ENCODE results near the gene ADGRG7. TPM values are rescaled to one million over a fixed set of nuclear protein-coding genes. Genes with fewer than 3 reads are reported as not detected.

Gene ADGRG7
- total RNA-seq, 2 donors from 2014 or later, result not detected

DNA sequence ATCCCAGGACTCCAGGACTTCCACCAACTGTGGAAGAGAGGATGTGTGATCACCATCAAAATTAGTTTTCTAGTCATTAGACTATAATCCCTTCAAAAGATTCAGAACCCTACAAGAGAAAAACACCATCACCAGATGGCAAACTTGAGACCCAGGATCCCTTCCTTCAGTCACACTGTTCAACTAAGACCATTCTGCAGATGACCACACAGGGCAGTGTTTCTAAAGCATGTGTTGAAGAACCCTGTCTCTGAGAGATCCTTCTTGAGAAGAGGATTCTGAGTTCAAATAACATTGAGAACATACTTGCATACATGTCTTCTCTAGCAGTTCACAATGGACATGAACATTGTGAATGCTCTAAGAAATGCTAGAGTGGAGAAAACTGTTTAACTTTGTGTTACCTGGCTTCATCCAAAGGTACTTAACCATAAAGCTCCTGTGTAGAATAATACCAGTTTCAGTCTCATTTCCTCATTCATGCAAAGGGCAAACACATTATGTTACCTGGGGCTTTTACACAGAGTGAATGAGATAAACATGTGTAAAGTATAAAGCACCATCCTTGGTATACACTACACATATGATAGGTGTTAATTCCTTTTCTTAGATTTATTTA lies 2.4 kb upstream of the ADGRG7 start:
- Histone ChIP-seq H3K27me3 (replicated peaks; ENCODE audit: insufficient read depth) (no peaks in the 10 kb centered on the region), H3K36me3 (no peaks in the 10 kb centered on the region), H3K27ac (no peak overlapping the region), H3K9me3 (no peaks in the 10 kb centered on the region), H3K4me1 (ENCODE audit: control insufficient read depth in 1 of 2, low read depth in 2 of 2) (peaks cover 0 to 6% of the 10 kb centered on the region in 2 donors), H3K4me3 (no peak overlapping the region)
- ATAC-seq (ENCODE audit: insufficient number of reproducible peaks, low FRiP score, low read depth) (no peak), DNase-seq (ENCODE audit: low spot score) (no peak)
- TF ChIP-seq, protein P1, sequence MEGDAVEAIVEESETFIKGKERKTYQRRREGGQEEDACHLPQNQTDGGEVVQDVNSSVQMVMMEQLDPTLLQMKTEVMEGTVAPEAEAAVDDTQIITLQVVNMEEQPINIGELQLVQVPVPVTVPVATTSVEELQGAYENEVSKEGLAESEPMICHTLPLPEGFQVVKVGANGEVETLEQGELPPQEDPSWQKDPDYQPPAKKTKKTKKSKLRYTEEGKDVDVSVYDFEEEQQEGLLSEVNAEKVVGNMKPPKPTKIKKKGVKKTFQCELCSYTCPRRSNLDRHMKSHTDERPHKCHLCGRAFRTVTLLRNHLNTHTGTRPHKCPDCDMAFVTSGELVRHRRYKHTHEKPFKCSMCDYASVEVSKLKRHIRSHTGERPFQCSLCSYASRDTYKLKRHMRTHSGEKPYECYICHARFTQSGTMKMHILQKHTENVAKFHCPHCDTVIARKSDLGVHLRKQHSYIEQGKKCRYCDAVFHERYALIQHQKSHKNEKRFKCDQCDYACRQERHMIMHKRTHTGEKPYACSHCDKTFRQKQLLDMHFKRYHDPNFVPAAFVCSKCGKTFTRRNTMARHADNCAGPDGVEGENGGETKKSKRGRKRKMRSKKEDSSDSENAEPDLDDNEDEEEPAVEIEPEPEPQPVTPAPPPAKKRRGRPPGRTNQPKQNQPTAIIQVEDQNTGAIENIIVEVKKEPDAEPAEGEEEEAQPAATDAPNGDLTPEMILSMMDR (IDR thresholded peaks at IDR 0.05), result no peak

DNA sequence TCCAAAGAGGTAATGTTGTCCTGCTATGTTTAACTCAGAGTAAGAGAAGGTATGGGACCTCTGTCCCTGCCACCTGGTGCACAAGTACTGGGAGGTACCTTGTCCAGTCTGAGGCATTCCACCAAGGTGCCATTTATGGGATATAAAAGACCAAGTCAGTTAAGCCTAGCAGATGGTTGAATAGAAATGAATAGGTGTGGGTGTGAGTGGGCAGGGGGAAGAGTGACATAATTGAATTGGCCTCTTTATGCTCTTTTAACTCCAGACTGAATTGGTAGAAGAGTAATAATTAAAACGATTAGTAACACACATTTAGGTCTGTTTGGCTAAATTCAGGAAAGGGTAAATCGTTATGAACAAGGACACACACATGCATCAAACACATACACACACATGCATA lies 562 bp downstream of the ADGRG7 start:
- DNase-seq (ENCODE audit: low spot score), result no peak
- ATAC-seq (ENCODE audit: insufficient number of reproducible peaks, low FRiP score, low read depth), result no peak
- H3K36me3 ChIP-seq, result no peaks in the 10 kb centered on the region
- H3K4me3 ChIP-seq, result no peak overlapping the region
- H3K9me3 ChIP-seq, result no peaks in the 10 kb centered on the region
- no peaks in the 10 kb centered on the region for H3K4me1 ChIP-seq (ENCODE audit: control insufficient read depth in 1 of 2, low read depth in 2 of 2)
- TF ChIP-seq, protein P1 (IDR thresholded peaks at IDR 0.05), result no peak
- H3K27me3 ChIP-seq (replicated peaks; ENCODE audit: insufficient read depth), result no peaks in the 10 kb centered on the region
- no peak overlapping the region for H3K27ac ChIP-seq

DNA sequence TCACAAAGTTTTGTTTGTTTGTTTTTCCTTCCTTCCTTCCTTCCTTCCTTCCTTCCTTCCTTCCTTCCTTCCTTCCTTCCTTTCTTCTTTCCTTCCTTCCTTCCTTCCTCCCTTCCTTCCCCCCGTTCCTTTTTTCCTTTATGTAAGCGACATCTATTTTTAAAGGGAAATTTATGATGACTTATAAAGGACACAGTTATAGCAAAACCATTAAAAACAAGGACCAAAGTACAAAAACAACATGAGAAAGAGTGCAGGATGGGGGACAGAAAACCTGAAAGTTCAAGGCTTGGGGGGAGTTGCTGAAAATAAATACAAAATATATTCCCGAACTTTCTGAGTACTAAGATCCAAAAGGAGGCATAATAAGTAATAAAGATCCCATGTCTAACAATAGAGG lies 1.8 kb downstream of the ADGRG7 start:
- no peaks in the 10 kb centered on the region for H3K27me3 ChIP-seq (replicated peaks; ENCODE audit: insufficient read depth)
- H3K36me3 ChIP-seq, result no peaks in the 10 kb centered on the region
- DNase-seq (ENCODE audit: low spot score) (no peak), ATAC-seq (ENCODE audit: insufficient number of reproducible peaks, low FRiP score, low read depth) (no peak)
- H3K9me3 ChIP-seq, result no peaks in the 10 kb centered on the region
- no peak overlapping the region for H3K27ac ChIP-seq
- H3K4me1 ChIP-seq (ENCODE audit: control insufficient read depth in 1 of 2, low read depth in 2 of 2), result no peaks in the 10 kb centered on the region
- TF ChIP-seq, protein P1 (IDR thresholded peaks at IDR 0.05), result no peak
- no peak overlapping the region for H3K4me3 ChIP-seq

DNA sequence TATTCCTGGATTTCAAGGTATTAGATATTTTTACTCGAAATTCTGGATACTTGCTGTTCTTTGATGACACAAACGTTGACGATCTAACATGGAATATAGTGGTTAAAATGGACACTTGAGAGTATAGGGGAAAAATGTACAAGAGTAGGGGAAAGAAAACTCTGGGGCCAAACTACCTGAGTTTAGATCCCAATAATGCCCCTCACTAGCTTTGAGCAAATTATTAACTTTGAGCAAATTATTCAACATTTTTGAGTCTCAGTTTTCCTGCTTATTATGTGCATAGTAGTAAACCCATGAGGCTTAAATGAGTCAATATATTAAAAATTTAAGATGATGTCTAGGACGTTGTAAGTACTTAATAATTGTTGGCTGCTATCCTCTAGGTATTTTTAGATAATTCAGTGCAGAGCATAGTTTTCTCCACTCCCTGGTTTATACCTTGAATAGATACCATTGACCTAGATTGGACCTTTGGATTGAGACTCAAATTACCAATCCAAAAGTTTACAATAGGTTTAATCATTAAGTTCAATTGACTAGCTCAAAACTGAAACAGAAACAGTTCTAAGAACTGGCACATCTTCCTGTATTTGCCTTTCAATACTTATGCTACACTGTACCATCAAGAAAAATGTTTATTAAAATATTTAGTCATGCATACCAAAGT lies 4.5 kb downstream of the ADGRG7 start:
- no peaks in the 10 kb centered on the region for H3K9me3 ChIP-seq
- DNase-seq (ENCODE audit: low spot score), result no peak
- no peaks in the 10 kb centered on the region for H3K36me3 ChIP-seq
- H3K4me1 ChIP-seq (ENCODE audit: control insufficient read depth in 1 of 2, low read depth in 2 of 2), result no peaks in the 10 kb centered on the region
- no peak overlapping the region for H3K27ac ChIP-seq
- no peak for ATAC-seq (ENCODE audit: insufficient number of reproducible peaks, low FRiP score, low read depth)
- TF ChIP-seq, protein P1 (IDR thresholded peaks at IDR 0.05), result no peak
- no peaks in the 10 kb centered on the region for H3K27me3 ChIP-seq (replicated peaks; ENCODE audit: insufficient read depth)
- no peak overlapping the region for H3K4me3 ChIP-seq

DNA sequence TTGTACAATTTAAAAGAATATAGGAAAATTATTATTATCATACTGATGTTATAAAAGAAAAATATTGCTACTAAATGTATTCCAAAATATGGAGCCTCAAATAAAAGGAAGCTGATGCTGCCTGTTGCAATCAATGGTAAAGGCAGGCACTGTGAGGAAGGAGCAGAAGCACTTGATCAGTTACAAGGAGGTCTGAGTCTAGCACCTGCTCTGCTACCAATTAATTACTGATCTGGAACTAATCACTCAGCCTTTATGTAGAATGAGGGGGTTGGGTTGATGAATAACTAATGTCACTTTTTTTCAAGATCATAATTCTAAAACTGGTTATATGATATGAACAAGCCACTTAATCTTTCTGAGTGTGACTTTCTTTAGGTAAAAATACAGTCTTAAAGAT lies 5.5 kb downstream of the ADGRG7 start:
- ATAC-seq (ENCODE audit: insufficient number of reproducible peaks, low FRiP score, low read depth), result no peak
- no peaks in the 10 kb centered on the region for H3K4me1 ChIP-seq (ENCODE audit: control insufficient read depth in 1 of 2, low read depth in 2 of 2)
- H3K4me3 ChIP-seq, result no peak overlapping the region
- DNase-seq (ENCODE audit: low spot score), result no peak
- no peaks in the 10 kb centered on the region for H3K36me3 ChIP-seq
- TF ChIP-seq, protein P1 (IDR thresholded peaks at IDR 0.05), result no peak
- H3K9me3 ChIP-seq, result no peaks in the 10 kb centered on the region
- no peak overlapping the region for H3K27ac ChIP-seq
- H3K27me3 ChIP-seq (replicated peaks; ENCODE audit: insufficient read depth), result no peaks in the 10 kb centered on the region

Data from thoracic aorta (tissue), 2 donors.